Type B pancreatic cell (in vitro differentiated cells): ENCODE data around the gene RNF183. TPM values are rescaled to one million over a fixed set of nuclear protein-coding genes. Genes with fewer than 3 reads are reported as not detected.
"Not testable (repeated sequence)": the region's sequence is repeated elsewhere in the genome, so short reads cannot be mapped to it uniquely, and the experiment has no call there.

Experiments
- DNase-seq: peaks from one replicate; pipeline ENCODE4 v3.0.0; 2021; ENCODE audit warnings: mixed read lengths; ENCODE audit not compliant: unreplicated experiment; ENCODE audit errors: extremely low spot score
- H3K27ac Mint-ChIP-seq: 2 replicates; pipeline ENCODE4 v1.8.0; 2021; ENCODE audit warnings: mild to moderate bottlenecking, mixed read lengths
- H3K27me3 Mint-ChIP-seq: 2 replicates; pipeline ENCODE4 v1.8.0; 2021; ENCODE audit warnings: mixed read lengths
- H3K36me3 Mint-ChIP-seq: 2 replicates; pipeline ENCODE4 v1.8.0; 2021; ENCODE audit warnings: mixed read lengths
- H3K4me1 Mint-ChIP-seq: one replicate; pipeline ENCODE4 v1.8.0; 2021; ENCODE audit warnings: mixed read lengths; ENCODE audit not compliant: unreplicated experiment
- H3K4me3 Mint-ChIP-seq: 2 replicates; pipeline ENCODE4 v1.8.0; 2021; ENCODE audit warnings: mild to moderate bottlenecking, mixed read lengths
- H3K9me3 Mint-ChIP-seq: 2 replicates; pipeline ENCODE4 v1.8.0; 2021; ENCODE audit warnings: mixed read lengths
- CTCF ChIP-seq: fragments of 200-600 bp; sonication (generic); conservative IDR thresholded peaks from 2 replicates; pipeline ENCODE4 v1.5.0; 2021; ENCODE audit warnings: antibody characterized with exemption, mild to moderate bottlenecking
- total RNA-seq: library from RNA; stranded (reverse); gene quantifications from 2 replicates; pipeline ENCODE4 v1.2.1, GENCODE V29; 2021; ENCODE audit warnings: low replicate concordance

RNF183 gene
- total RNA-seq, 1 donor from 2014 or later, result 0.77 TPM

- peaks cover 4% of the 10 kb centered on the region for H3K27me3 Mint-ChIP-seq
- no peak for DNase-seq
- no peaks in the 10 kb centered on the region for H3K9me3 Mint-ChIP-seq
- no peak overlapping the region for H3K27ac Mint-ChIP-seq
- no peak for TF ChIP-seq CTCF
- peaks cover 14% of the 10 kb centered on the region for H3K4me1 Mint-ChIP-seq
- H3K4me3 Mint-ChIP-seq, result no peak overlapping the region
- H3K36me3 Mint-ChIP-seq, result no peaks in the 10 kb centered on the region
These were observed 4.0 kb downstream of the RNF183 start for GRCh38 chr9:113298924-113299770.

- peaks cover 13% of the 10 kb centered on the region for H3K4me1 Mint-ChIP-seq
- no peak for TF ChIP-seq CTCF
- DNase-seq, result no peak
- H3K4me3 Mint-ChIP-seq, result no peak overlapping the region
- H3K9me3 Mint-ChIP-seq, result no peaks in the 10 kb centered on the region
- no peaks in the 10 kb centered on the region for H3K36me3 Mint-ChIP-seq
- H3K27ac Mint-ChIP-seq, result no peak overlapping the region
- peaks cover 4% of the 10 kb centered on the region for H3K27me3 Mint-ChIP-seq
These were observed 4.9 kb downstream of the RNF183 start for GRCh38 chr9:113298311-113298710.

- no peak for TF ChIP-seq CTCF
- H3K27ac Mint-ChIP-seq, result no peak overlapping the region
- no peaks in the 10 kb centered on the region for H3K36me3 Mint-ChIP-seq
- no peaks in the 10 kb centered on the region for H3K9me3 Mint-ChIP-seq
- peaks cover 8% of the 10 kb centered on the region for H3K4me1 Mint-ChIP-seq
- H3K4me3 Mint-ChIP-seq, result no peak overlapping the region
- H3K27me3 Mint-ChIP-seq, result peaks cover 4% of the 10 kb centered on the region
- no peak for DNase-seq
These were observed 6.2 kb downstream of the RNF183 start for GRCh38 chr9:113296796-113297558.

GRCh38 chr9:113296247-113296646 is 6.9 kb downstream of the RNF183 start:
- H3K36me3 Mint-ChIP-seq, H3K27me3 Mint-ChIP-seq, H3K4me1 Mint-ChIP-seq, H3K4me3 Mint-ChIP-seq, H3K9me3 Mint-ChIP-seq, DNase-seq: not testable (repeated sequence)
- peak overlapping the region; percentile 33 for H3K27ac Mint-ChIP-seq

- H3K36me3 Mint-ChIP-seq, result peaks cover 9% of the 10 kb centered on the region
- no peaks in the 10 kb centered on the region for H3K4me1 Mint-ChIP-seq
- no peak for DNase-seq
- H3K27me3 Mint-ChIP-seq, result no peaks in the 10 kb centered on the region
- no peak overlapping the region for H3K27ac Mint-ChIP-seq
- H3K9me3 Mint-ChIP-seq, result no peaks in the 10 kb centered on the region
- H3K4me3 Mint-ChIP-seq, result no peak overlapping the region
- TF ChIP-seq CTCF, result no peak
These were observed 9.8 kb downstream of the RNF183 start for GRCh38 chr9:113293285-113293878.
